Measurements from ENCODE around the gene RGS12. TPM values are rescaled to one million over a fixed set of nuclear protein-coding genes. Genes with fewer than 3 reads are reported as not detected.

Gene RGS12
- total RNA-seq, 1 donor from 2014 or later: 59.5 TPM

DNA sequence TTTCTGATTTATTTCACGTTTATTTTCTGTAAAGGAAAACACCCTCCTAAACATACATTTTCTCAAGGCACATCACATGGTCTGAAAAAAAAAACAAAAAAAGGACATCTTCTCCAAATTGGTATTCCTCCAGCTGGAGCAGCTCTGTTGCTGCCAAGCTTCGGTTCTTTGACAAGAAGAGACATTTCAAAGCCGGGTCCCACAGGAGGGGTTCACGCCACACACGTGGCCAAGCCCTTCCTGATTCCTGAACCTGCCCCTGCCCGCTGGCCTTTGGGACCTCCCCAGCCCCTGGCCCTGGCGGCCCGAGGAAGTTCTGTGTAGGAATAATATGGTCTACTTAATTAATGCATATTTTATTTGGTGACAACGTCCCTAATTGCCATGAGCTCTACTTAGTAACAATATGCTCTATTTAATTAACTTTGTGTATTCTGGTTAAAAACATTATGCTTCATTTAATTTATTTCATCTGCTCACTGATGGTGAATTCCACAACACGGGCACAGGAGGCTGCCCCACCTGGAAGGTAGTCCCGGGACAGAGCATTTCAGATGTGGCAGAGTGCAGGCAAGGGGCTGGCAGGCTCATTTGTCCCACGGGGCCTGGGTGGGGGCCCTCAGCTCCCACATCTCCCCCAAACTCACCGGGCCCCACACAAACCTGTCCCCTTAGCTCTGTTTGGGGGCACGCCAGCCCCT is 5.4 kb upstream of the RGS12 start:
- DNase-seq: no peak

DNA sequence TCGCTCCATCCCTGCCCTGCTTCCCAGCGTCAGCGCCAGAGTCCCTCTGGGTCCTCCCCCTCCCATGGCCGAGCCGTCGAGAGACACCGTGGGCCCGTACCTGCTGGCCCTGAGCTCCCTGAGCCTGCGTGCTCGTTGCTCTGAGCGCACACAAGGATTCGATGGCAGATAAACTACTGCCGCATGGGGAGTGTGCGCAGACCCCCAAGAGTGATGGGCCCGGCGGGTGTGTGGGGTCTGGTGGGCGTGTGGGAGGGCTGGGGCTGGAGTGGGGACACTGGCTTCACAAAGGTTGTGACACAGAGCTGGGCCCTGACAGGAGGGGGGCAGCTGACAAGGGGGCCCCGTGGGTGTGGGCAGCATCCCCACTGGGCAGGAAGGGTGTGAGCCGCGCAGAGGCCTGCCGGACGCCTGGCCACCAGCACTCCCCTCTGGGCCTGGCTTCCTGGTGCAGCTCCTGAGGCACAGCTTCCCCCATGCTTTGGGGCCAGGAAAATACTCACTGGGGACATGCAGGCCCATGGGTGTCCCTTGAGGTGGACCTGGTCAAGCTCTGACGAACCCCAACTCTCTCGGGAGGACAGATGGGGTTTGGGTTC is 4.8 kb upstream of the RGS12 start:
- H3K9me3 ChIP-seq: no peaks in the 10 kb centered on the region
- ATAC-seq (no peak), DNase-seq (no peak)
- no peaks in the 10 kb centered on the region for H3K36me3 ChIP-seq
- H3K4me1 ChIP-seq: peaks cover 26% of the 10 kb centered on the region
- H3K27ac ChIP-seq: no peak overlapping the region
- no peak overlapping the region for H3K4me3 ChIP-seq
- H3K27me3 ChIP-seq (ENCODE audit: low read depth): peaks cover 6% of the 10 kb centered on the region
- TF ChIP-seq, protein P1, sequence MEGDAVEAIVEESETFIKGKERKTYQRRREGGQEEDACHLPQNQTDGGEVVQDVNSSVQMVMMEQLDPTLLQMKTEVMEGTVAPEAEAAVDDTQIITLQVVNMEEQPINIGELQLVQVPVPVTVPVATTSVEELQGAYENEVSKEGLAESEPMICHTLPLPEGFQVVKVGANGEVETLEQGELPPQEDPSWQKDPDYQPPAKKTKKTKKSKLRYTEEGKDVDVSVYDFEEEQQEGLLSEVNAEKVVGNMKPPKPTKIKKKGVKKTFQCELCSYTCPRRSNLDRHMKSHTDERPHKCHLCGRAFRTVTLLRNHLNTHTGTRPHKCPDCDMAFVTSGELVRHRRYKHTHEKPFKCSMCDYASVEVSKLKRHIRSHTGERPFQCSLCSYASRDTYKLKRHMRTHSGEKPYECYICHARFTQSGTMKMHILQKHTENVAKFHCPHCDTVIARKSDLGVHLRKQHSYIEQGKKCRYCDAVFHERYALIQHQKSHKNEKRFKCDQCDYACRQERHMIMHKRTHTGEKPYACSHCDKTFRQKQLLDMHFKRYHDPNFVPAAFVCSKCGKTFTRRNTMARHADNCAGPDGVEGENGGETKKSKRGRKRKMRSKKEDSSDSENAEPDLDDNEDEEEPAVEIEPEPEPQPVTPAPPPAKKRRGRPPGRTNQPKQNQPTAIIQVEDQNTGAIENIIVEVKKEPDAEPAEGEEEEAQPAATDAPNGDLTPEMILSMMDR (IDR thresholded peaks at IDR 0.05): no peak
- intact Hi-C loops (cut with DNase I): no loop called here

More for the DNA sequence above, 5.4 kb upstream of the RGS12 start:
- H3K9me3 ChIP-seq: no peaks in the 10 kb centered on the region
- H3K36me3 ChIP-seq: no peaks in the 10 kb centered on the region
- no peak for ATAC-seq
- TF ChIP-seq, protein P1 (IDR thresholded peaks at IDR 0.05): no peak
- intact Hi-C loops (cut with DNase I): no loop called here
- no peak overlapping the region for H3K4me3 ChIP-seq
- H3K27me3 ChIP-seq (ENCODE audit: low read depth): peaks cover 6% of the 10 kb centered on the region
- no peak overlapping the region for H3K27ac ChIP-seq
- H3K4me1 ChIP-seq: peaks cover 26% of the 10 kb centered on the region

DNA sequence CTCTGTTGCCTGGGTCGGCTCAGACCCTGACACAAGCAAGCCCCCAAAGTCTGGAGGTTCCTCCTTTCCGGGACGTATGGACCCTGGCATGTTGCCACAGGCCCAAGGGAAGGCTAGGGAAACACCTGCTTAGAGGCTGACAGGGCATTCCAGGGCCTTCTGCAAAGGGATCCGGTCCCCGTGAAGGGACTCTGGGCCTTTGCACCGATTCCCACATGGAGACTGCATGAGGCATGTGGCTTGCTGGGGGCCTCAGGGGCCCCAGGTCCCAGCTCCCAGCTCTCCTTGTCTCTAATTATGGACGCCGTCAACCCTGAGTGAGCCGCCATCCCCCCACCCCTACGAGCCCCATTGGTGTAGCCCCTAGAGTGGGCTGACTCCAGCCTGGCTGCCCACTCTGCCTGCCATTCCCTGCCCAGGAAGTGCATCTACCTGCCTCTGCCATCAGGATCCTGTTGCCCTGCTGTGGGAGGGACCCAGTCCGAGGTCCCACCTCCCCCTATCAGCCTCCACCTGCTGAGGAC is 4.2 kb upstream of the RGS12 start:
- ATAC-seq (no peak), DNase-seq (no peak)
- Histone ChIP-seq H3K4me1 (peaks cover 26% of the 10 kb centered on the region), H3K4me3 (no peak overlapping the region), H3K9me3 (no peaks in the 10 kb centered on the region), H3K36me3 (no peaks in the 10 kb centered on the region), H3K27ac (no peak overlapping the region), H3K27me3 (ENCODE audit: low read depth) (peaks cover 6% of the 10 kb centered on the region)
- TF ChIP-seq, protein P1 (IDR thresholded peaks at IDR 0.05): no peak
- intact Hi-C loops (cut with DNase I): no loop called here

DNA sequence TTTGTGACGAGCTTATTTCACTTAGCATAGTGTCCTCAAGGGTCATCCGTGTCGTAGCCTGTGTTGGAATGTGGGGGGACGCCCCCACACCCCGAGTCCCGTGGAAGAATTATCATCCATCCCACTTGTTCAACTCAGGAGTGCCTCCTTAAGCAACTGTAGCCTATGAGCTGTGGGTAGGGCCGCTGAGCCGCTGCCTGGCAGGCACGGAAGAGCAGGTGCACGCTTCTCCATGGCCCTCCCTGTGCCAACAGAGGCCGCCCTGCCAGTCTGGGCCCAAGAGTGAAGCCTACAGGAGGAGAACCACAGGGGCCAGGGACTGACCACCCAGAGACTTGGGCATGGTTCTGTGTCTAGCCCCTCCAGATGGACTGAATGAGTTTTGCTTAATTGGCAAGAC is 2.3 kb upstream of the RGS12 start:
- intact Hi-C loops (cut with DNase I): no loop called here
- Histone ChIP-seq H3K27ac (no peak overlapping the region), H3K27me3 (ENCODE audit: low read depth) (peaks cover 6% of the 10 kb centered on the region), H3K36me3 (no peaks in the 10 kb centered on the region), H3K4me1 (peaks cover 37% of the 10 kb centered on the region), H3K9me3 (no peaks in the 10 kb centered on the region), H3K4me3 (no peak overlapping the region)
- no peak for DNase-seq
- ATAC-seq: no peak
- TF ChIP-seq, protein P1 (IDR thresholded peaks at IDR 0.05): no peak

DNA sequence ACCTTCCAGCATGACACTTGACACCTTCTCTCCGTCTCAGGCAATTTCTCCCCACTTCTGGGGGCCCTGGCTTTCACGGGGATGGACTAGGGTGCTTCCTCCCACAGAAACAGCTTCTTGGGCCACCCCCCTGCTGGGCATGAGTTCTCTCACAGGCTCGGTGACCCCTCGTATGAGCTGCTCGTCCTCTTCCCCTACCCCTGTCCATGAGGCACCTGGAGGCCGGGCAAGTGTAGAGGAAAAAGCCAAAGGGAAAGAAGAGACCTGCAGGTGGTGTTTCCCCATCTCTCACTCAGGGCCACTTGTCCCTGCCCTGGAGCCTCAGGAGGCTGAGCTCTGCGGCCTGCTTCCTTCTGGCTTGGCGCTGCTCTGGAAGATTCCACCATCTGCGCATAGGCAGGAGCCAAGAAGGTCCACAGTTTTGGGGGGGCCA is 1.9 kb upstream of the RGS12 start:
- TF ChIP-seq, protein P1 (IDR thresholded peaks at IDR 0.05): no peak
- peak overlapping the region; percentile 82 for H3K4me3 ChIP-seq
- H3K9me3 ChIP-seq: no peaks in the 10 kb centered on the region
- no peak for ATAC-seq
- intact Hi-C loops (cut with DNase I): no loop called here
- no peak for DNase-seq
- H3K4me1 ChIP-seq: peaks cover 36% of the 10 kb centered on the region
- H3K36me3 ChIP-seq: no peaks in the 10 kb centered on the region
- H3K27ac ChIP-seq: no peak overlapping the region
- peaks cover 6% of the 10 kb centered on the region for H3K27me3 ChIP-seq (ENCODE audit: low read depth)
